Natural killer cell (primary cell): ENCODE measurements around the gene SRPRB. TPM values are rescaled to one million over a fixed set of nuclear protein-coding genes. Genes with fewer than 3 reads are reported as not detected.

Experiments used
- ATAC-seq, 3 donors: fragments of 150-1000 bp in 2 of 3; fragments of 200-7000 bp in 1 of 3; cut with Tn5 transposase; 1 replicate in 1 of 3; 2 replicates in 2 of 3; pipeline ENCODE4 v1.10.0; 2021; ENCODE audit warnings: mild to moderate bottlenecking in 2 of 3, moderate library complexity in 2 of 3
- DNase-seq, 2 donors: peaks; one replicate each; pipeline versions ENCODE4 v3.0.0 to v3.0.0-alpha.2; 2013 to 2021; ENCODE audit warnings: mixed read lengths in 1 of 2
- H3K27ac ChIP-seq: one replicate; pipeline ENCODE4 v1.5.1; 2013; ENCODE audit warnings: mild to moderate bottlenecking, low read length
- H3K27me3 ChIP-seq: one replicate; pipeline ENCODE4 v1.6.1; 2013; ENCODE audit warnings: low read length; ENCODE audit not compliant: control insufficient read depth, insufficient read depth
- H3K36me3 ChIP-seq: one replicate; pipeline ENCODE4 v1.6.1; 2013; ENCODE audit warnings: low read length; ENCODE audit not compliant: control insufficient read depth, insufficient read depth
- H3K4me1 ChIP-seq: one replicate; pipeline ENCODE4 v1.6.1; 2013; ENCODE audit warnings: low read length; ENCODE audit not compliant: control insufficient read depth, insufficient read depth
- H3K4me3 ChIP-seq: one replicate; pipeline ENCODE4 v1.5.1; 2013; ENCODE audit warnings: low read length
- H3K9me3 ChIP-seq: one replicate; pipeline ENCODE4 v1.6.1; 2013; ENCODE audit warnings: low read length; ENCODE audit not compliant: control insufficient read depth, insufficient read depth
- H3K27ac Mint-ChIP-seq, 2 donors: one replicate each; pipeline ENCODE4 v1.8.0; 2022; ENCODE audit warnings: mild to moderate bottlenecking in 2 of 2, mixed read lengths in 2 of 2, moderate library complexity in 1 of 2
- H3K27me3 Mint-ChIP-seq, 2 donors: one replicate each; pipeline ENCODE4 v1.8.0; 2022; ENCODE audit warnings: low read depth in 2 of 2, mixed read lengths in 2 of 2
- H3K36me3 Mint-ChIP-seq: one replicate; pipeline ENCODE4 v1.8.0; 2022; ENCODE audit warnings: mixed read lengths
- H3K4me1 Mint-ChIP-seq, 2 donors: one replicate each; pipeline ENCODE4 v1.8.0; 2022; ENCODE audit warnings: mixed read lengths in 2 of 2
- H3K4me3 Mint-ChIP-seq: one replicate; pipeline ENCODE4 v1.8.0; 2022; ENCODE audit warnings: mild to moderate bottlenecking, moderate library complexity, mixed read lengths
- H3K9me3 Mint-ChIP-seq, 2 donors: one replicate each; pipeline ENCODE4 v1.8.0; 2022; ENCODE audit warnings: mixed read lengths in 2 of 2
- CTCF ChIP-seq: fragments of 200-600 bp; IDR thresholded peaks from one replicate; pipeline ENCODE4 v1.8.0; 2022; ENCODE audit warnings: antibody characterized with exemption
- WGBS: methylation state at CpG from one replicate; pipeline ENCODE4 v1.1.7; 2013; ENCODE audit warnings: missing lambda C conversion rate; ENCODE audit not compliant: insufficient coverage; 5-methylcytosine and 5-hydroxymethylcytosine counted together
- intact Hi-C: fragments of 100-400 bp; cut with micrococcal nuclease; formaldehyde crosslinking; loops from one replicate; pipeline ENCODE4 v1.14.2; 2022
- total RNA-seq, 4 donors: library from RNA; stranded (reverse); fragments of 120-200 nt in 1 of 4; gene quantifications; one replicate each; pipeline versions ENCODE4 v1.2.3 to v1.2.4, GENCODE V29; 2013 to 2022

Gene SRPRB
- total RNA-seq, 3 donors from 2014 or later (not counting 1 experiment from before 2014, with no cell fraction given), result 19.8 to 26.4 (median 22.4) TPM

GRCh38 chr3:133758568-133758928 lies 47.1 kb upstream of the SRPRB start:
- 78% methylated on average over 1 of the region's 1 CpG for WGBS
- ATAC-seq (no peak), DNase-seq (no peak)
- H3K27ac ChIP-seq, result no peak overlapping the region
- H3K36me3 Mint-ChIP-seq, result no peaks in the 10 kb centered on the region
- no peak overlapping the region for H3K27ac Mint-ChIP-seq
- intact Hi-C loops, result no loop called here
- H3K9me3 Mint-ChIP-seq, result no peaks in the 10 kb centered on the region
- H3K4me3 Mint-ChIP-seq, result no peak overlapping the region
- H3K27me3 ChIP-seq, result no peaks in the 10 kb centered on the region
- no peak for TF ChIP-seq CTCF
- H3K4me1 Mint-ChIP-seq, result no peaks in the 10 kb centered on the region
- H3K4me3 ChIP-seq, result no peak overlapping the region
- H3K27me3 Mint-ChIP-seq, result peaks cover 0 to 8% of the 10 kb centered on the region in 2 donors
- H3K9me3 ChIP-seq, result no peaks in the 10 kb centered on the region
- H3K4me1 ChIP-seq, result no peaks in the 10 kb centered on the region
- no peaks in the 10 kb centered on the region for H3K36me3 ChIP-seq

- Histone ChIP-seq H3K4me1 (no peaks in the 10 kb centered on the region), H3K4me3 (no peak overlapping the region), H3K9me3 (no peaks in the 10 kb centered on the region), H3K27ac (no peak overlapping the region), H3K36me3 (no peaks in the 10 kb centered on the region), H3K27me3 (no peaks in the 10 kb centered on the region)
- intact Hi-C loops, result no loop called here
- ATAC-seq (no peak), DNase-seq (no peak)
- Mint-ChIP-seq H3K27ac (no peak overlapping the region), H3K9me3 (no peaks in the 10 kb centered on the region), H3K36me3 (no peaks in the 10 kb centered on the region), H3K4me1 (no peaks in the 10 kb centered on the region), H3K4me3 (no peak overlapping the region), H3K27me3 (peaks cover 3 to 8% of the 10 kb centered on the region in 2 donors)
- 86% methylated on average over 9 of the region's 9 CpGs for WGBS
- TF ChIP-seq CTCF, result no peak
Observed at GRCh38 chr3:133758964-133759739, 46.5 kb upstream of the SRPRB start.

GRCh38 chr3:133759740-133760305 lies 45.8 kb upstream of the SRPRB start:
- Histone ChIP-seq H3K27ac (no peak overlapping the region), H3K9me3 (no peaks in the 10 kb centered on the region), H3K27me3 (no peaks in the 10 kb centered on the region), H3K4me1 (no peaks in the 10 kb centered on the region), H3K36me3 (no peaks in the 10 kb centered on the region), H3K4me3 (no peak overlapping the region)
- Mint-ChIP-seq H3K36me3 (no peaks in the 10 kb centered on the region), H3K27me3 (peaks cover 3 to 8% of the 10 kb centered on the region in 2 donors), H3K4me1 (no peaks in the 10 kb centered on the region), H3K27ac (no peak overlapping the region), H3K4me3 (no peak overlapping the region), H3K9me3 (no peaks in the 10 kb centered on the region)
- TF ChIP-seq CTCF, result no peak
- DNase-seq (no peak), ATAC-seq (no peak)
- 70% methylated on average over 1 of the region's 2 CpGs for WGBS
- intact Hi-C loops, result no loop called here
